Fibroblast of lung (primary cell): Measurements from ENCODE around the gene ADGRB3.

Source experiments
- EZH2 ChIP-seq: IDR thresholded peaks from 2 replicates; pipeline ENCODE4 v1.5.1; 2012; ENCODE audit warnings: low read length, control low read depth, mild to moderate bottlenecking; ENCODE audit errors: missing control alignments
- TF ChIP-seq, protein P1 (sequence below), 2 donors: IDR thresholded peaks in 1 of 2; conservative IDR thresholded peaks in 1 of 2; 1 replicate in 1 of 2; 2 replicates in 1 of 2; pipeline ENCODE4 v1.5.1; 2011 to 2012; ENCODE audit warnings: low read length in 2 of 2, control low read depth in 1 of 2, inconsistent platforms in 1 of 2, low read depth in 1 of 2, mild to moderate bottlenecking in 1 of 2

DNA sequence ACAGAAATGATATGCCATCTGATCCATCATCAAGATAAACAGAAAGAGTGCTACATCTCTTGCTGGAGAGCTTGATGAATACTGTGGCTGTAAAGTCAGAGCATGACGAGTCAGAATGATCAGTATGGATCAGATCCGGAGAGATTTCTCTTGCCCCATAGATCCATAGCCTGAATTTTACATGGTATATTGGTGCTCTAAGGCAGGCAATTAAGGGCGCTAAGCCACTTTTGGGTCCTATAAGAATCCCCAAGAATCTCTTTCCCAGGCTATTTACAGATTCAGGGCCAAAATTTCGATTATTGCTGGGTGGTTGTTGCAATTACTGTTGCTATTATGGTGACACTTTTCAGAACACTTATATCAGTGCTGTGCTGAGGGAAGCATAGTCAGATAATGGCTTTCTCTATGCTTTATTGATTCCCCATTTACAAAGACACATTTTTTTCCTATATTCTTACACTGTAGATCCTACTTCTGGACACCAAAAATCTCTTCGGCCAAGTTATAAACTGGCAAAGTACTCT lies 94.4 kb downstream of the ADGRB3 start:
- TF ChIP-seq, protein P1, sequence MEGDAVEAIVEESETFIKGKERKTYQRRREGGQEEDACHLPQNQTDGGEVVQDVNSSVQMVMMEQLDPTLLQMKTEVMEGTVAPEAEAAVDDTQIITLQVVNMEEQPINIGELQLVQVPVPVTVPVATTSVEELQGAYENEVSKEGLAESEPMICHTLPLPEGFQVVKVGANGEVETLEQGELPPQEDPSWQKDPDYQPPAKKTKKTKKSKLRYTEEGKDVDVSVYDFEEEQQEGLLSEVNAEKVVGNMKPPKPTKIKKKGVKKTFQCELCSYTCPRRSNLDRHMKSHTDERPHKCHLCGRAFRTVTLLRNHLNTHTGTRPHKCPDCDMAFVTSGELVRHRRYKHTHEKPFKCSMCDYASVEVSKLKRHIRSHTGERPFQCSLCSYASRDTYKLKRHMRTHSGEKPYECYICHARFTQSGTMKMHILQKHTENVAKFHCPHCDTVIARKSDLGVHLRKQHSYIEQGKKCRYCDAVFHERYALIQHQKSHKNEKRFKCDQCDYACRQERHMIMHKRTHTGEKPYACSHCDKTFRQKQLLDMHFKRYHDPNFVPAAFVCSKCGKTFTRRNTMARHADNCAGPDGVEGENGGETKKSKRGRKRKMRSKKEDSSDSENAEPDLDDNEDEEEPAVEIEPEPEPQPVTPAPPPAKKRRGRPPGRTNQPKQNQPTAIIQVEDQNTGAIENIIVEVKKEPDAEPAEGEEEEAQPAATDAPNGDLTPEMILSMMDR (conservative IDR thresholded peaks at IDR 0.05 in 1 of 2, IDR thresholded peaks at IDR 0.05 in 1 of 2; ENCODE audit: low read depth in 1 of 2, low read length in 2 of 2), result no peak
- TF ChIP-seq EZH2, result no peak
